Spleen (tissue), 7 donors: ENCODE results near the gene CCNF.

Experiments
- CTCF ChIP-seq, 11 experiments: fragments of 200-600 bp in 7 of 11; fragments of 450-650 bp in 4 of 11; sonication (generic) in 4 of 11; IDR thresholded peaks in 8 of 11; conservative IDR thresholded peaks in 3 of 11; 1 replicate in 7 of 11; 2 replicates in 4 of 11; pipeline versions ENCODE4 v1.4.0 to v1.8.0; 2016 to 2021; ENCODE audit warnings: antibody characterized with exemption in 11 of 11, inconsistent platforms in 4 of 11, mild to moderate bottlenecking in 1 of 11
- POLR2A ChIP-seq, 3 donors: fragments of 450-650 bp; IDR thresholded peaks; one replicate each; pipeline ENCODE4 v1.5.1; 2017; ENCODE audit warnings: antibody characterized with exemption in 3 of 3, mild to moderate bottlenecking in 1 of 3
- POLR2AphosphoS5 ChIP-seq, 3 donors: sonication (generic); formaldehyde crosslinking; IDR thresholded peaks; one replicate each; pipeline ENCODE4 v1.5.1; 2017; ENCODE audit warnings: antibody characterized with exemption in 3 of 3
- donor health status: DM: no; HTN: no; CAD: no; lungs with moderate emphysema.
- donor health status: DM: no; HTN: no; CAD: no.
- donor health status: DM: no; HTN: no; CAD: no.

- TF ChIP-seq CTCF (IDR thresholded peaks at IDR 0.05 in 8 of 11, conservative IDR thresholded peaks at IDR 0.05 in 3 of 11) (no peak), POLR2AphosphoS5 (IDR thresholded peaks at IDR 0.05) (no peak), POLR2A (IDR thresholded peaks at IDR 0.05) (no peak)
Measured at GRCh38 chr16:2471016-2471652, 41.9 kb downstream of the CCNF start, which contains the start of gene NTN3.
